Fibroblast of lung (primary cell): Measurements from ENCODE around the gene USP20. TPM values are rescaled to one million over a fixed set of nuclear protein-coding genes. Genes with fewer than 3 reads are reported as not detected.

ENCODE experiments used
- DNase-seq, 2 donors: peaks; one replicate each; pipeline versions ENCODE4 v3.0.0 to v3.0.0-alpha.2; 2010; ENCODE audit warnings: low read depth in 2 of 2
- H2AFZ ChIP-seq: 2 replicates; pipeline ENCODE4 v1.5.1; 2012; ENCODE audit warnings: low read length, control low read depth, inconsistent platforms
- H3K27ac ChIP-seq: 2 replicates; pipeline ENCODE4 v1.5.1; 2011; ENCODE audit warnings: low read length, control low read depth; ENCODE audit not compliant: insufficient read depth
- H3K27me3 ChIP-seq: 2 replicates; pipeline ENCODE4 v1.5.1; 2011; ENCODE audit warnings: mild to moderate bottlenecking, low read length; ENCODE audit not compliant: control insufficient read depth, insufficient read depth
- H3K36me3 ChIP-seq: 2 replicates; pipeline ENCODE4 v1.5.1; 2011; ENCODE audit warnings: low read length; ENCODE audit not compliant: control insufficient read depth, insufficient read depth
- H3K4me1 ChIP-seq: 2 replicates; pipeline ENCODE4 v1.5.1; 2011; ENCODE audit warnings: low read length; ENCODE audit not compliant: control insufficient read depth, insufficient read depth; ENCODE audit errors: extremely low read depth
- H3K4me2 ChIP-seq: 2 replicates; pipeline ENCODE4 v1.5.1; 2011; ENCODE audit warnings: low read length, control low read depth; ENCODE audit not compliant: insufficient read depth; ENCODE audit errors: extremely low read depth
- H3K4me3 ChIP-seq, 4 experiments: fragments of 200-600 bp in 1 of 4; sonication (generic) in 1 of 4; replicated peaks in 1 of 4; 2 replicates each; pipeline ENCODE4 v1.5.1; 2011 to 2016; ENCODE audit warnings: low read length in 4 of 4, low read depth in 3 of 4, mild to moderate bottlenecking in 3 of 4, control low read depth in 2 of 4, inconsistent platforms in 1 of 4, mixed read lengths in 1 of 4; ENCODE audit not compliant: insufficient read depth in 1 of 4; ENCODE audit errors: control extremely low read depth in 1 of 4
- H3K79me2 ChIP-seq: 2 replicates; pipeline ENCODE4 v1.5.1; 2012; ENCODE audit warnings: mild to moderate bottlenecking, low read length, inconsistent platforms; ENCODE audit not compliant: control insufficient read depth, insufficient read depth
- H3K9ac ChIP-seq: 2 replicates; pipeline ENCODE4 v1.5.1; 2011; ENCODE audit warnings: mild to moderate bottlenecking, low read length, control low read depth; ENCODE audit not compliant: insufficient read depth
- H3K9me3 ChIP-seq: 2 replicates; pipeline ENCODE4 v1.5.1; 2012; ENCODE audit warnings: low read depth, low read length; ENCODE audit not compliant: control insufficient read depth, insufficient read depth
- H4K20me1 ChIP-seq: 2 replicates; pipeline ENCODE4 v1.5.1; 2011; ENCODE audit warnings: low read length; ENCODE audit not compliant: control insufficient read depth, insufficient read depth; ENCODE audit errors: extremely low read depth
- EZH2 ChIP-seq: IDR thresholded peaks from 2 replicates; pipeline ENCODE4 v1.5.1; 2012; ENCODE audit warnings: low read length, control low read depth, mild to moderate bottlenecking; ENCODE audit errors: missing control alignments
- polyA minus RNA-seq: library from RNA; depleted of rRNA, polyadenylated mRNA; stranded (reverse); fragments of >200 nt; gene quantifications from 2 replicates; pipeline ENCODE4 v1.2.3, GENCODE V29; 2011; ENCODE audit warnings: low replicate concordance
- polyA plus RNA-seq, 2 donors: library from polyadenylated mRNA; depleted of rRNA in 1 of 2; stranded (reverse) in 1 of 2; unstranded in 1 of 2; fragments of >200 nt; gene quantifications; 2 replicates each; pipeline ENCODE4 v1.2.1, GENCODE V29; 2011 to 2012; ENCODE audit warnings: missing spikeins in 1 of 2
- total RNA-seq: library from RNA; depleted of rRNA; stranded (reverse); fragments of >200 nt; gene quantifications from 2 replicates; pipeline ENCODE4 v1.2.1, GENCODE V29; 2014
- TF ChIP-seq, protein P1 (sequence below), 2 donors: IDR thresholded peaks in 1 of 2; conservative IDR thresholded peaks in 1 of 2; 1 replicate in 1 of 2; 2 replicates in 1 of 2; pipeline ENCODE4 v1.5.1; 2011 to 2012; ENCODE audit warnings: low read length in 2 of 2, control low read depth in 1 of 2, inconsistent platforms in 1 of 2, low read depth in 1 of 2, mild to moderate bottlenecking in 1 of 2

Gene USP20
- total RNA-seq (7.4 and 12.9 TPM in 2 replicates), polyA plus RNA-seq (6.7 and 6.8 TPM in 2 replicates), polyA minus RNA-seq (17.6 and 22.8 TPM in 2 replicates)
- 8.8 and 10.5 TPM in 2 replicates for polyA plus RNA-seq (2012)

DNA sequence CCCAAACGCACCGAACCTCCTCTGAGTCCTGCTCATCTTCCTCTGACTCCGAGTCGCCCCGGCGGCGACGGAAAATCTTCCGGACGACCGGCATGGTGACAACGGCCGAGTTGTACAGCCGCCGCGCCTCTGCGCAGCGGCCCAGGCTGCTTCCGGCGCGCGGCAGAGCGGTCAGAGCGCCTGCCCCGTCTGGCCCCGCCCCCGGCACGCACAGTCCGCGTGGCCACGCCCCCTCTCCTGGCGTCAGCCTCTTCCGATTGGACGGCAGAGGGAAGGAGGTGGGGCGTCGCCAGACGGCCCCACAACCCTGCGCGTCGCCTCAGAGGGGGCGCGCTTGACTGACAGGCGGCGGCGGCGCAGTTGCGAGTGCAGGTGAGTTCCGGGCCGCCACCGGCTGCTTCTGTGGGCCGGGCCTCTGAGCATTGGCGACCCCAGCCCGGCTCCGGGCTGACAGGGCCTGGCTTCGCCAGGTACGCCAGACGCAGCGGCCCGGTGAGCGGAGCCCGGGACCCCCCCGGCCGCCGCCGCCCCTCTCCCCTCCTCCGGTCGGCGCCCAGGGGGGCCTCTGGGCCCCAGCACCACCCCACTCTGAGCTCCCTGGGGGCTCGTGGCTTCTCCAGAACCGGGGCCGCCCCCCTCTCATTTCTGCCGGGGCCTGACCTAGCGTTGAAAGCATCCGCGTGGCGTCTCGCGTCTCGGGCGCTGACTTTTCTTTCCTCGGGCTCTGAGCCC lies at the start of gene USP20, which contains the start of gene C9orf78:
USP20 (plus strand) TSS at position 331 of the 732 bp plus-strand sequence. CDS start 17,098 bp downstream, outside the sequence.
C9orf78 (minus strand) TSS at position 148 of the 732 bp plus-strand sequence; CDS start at position 94, 54 bp downstream.
- Histone ChIP-seq H3K9me3 (no peaks in the 10 kb centered on the region), H3K9ac (peak within 1 kb of the TSS; percentile 78), H3K27ac (peak within 1 kb of the TSS; percentile 74), H3K36me3 (peaks cover 3% of the 10 kb centered on the region), H2AFZ (peak within 1 kb of the TSS; percentile 95), H3K4me2 (peak within 1 kb of the TSS; percentile 98), H3K4me3 (peak within 1 kb of the TSS; percentile 64 to 98 (median 87)), H3K4me1 (peaks cover 14% of the 10 kb centered on the region), H3K27me3 (no peaks in the 10 kb centered on the region), H4K20me1 (no peaks in the 10 kb centered on the region), H3K79me2 (peaks cover 15% of the 10 kb centered on the region)
- TF ChIP-seq, protein P1, sequence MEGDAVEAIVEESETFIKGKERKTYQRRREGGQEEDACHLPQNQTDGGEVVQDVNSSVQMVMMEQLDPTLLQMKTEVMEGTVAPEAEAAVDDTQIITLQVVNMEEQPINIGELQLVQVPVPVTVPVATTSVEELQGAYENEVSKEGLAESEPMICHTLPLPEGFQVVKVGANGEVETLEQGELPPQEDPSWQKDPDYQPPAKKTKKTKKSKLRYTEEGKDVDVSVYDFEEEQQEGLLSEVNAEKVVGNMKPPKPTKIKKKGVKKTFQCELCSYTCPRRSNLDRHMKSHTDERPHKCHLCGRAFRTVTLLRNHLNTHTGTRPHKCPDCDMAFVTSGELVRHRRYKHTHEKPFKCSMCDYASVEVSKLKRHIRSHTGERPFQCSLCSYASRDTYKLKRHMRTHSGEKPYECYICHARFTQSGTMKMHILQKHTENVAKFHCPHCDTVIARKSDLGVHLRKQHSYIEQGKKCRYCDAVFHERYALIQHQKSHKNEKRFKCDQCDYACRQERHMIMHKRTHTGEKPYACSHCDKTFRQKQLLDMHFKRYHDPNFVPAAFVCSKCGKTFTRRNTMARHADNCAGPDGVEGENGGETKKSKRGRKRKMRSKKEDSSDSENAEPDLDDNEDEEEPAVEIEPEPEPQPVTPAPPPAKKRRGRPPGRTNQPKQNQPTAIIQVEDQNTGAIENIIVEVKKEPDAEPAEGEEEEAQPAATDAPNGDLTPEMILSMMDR (conservative IDR thresholded peaks at IDR 0.05 in 1 of 2, IDR thresholded peaks at IDR 0.05 in 1 of 2; ENCODE audit: low read depth in 1 of 2, low read length in 2 of 2), result no peak
- no peak for TF ChIP-seq EZH2
- DNase-seq, result peak; percentile 88 to 92

DNA sequence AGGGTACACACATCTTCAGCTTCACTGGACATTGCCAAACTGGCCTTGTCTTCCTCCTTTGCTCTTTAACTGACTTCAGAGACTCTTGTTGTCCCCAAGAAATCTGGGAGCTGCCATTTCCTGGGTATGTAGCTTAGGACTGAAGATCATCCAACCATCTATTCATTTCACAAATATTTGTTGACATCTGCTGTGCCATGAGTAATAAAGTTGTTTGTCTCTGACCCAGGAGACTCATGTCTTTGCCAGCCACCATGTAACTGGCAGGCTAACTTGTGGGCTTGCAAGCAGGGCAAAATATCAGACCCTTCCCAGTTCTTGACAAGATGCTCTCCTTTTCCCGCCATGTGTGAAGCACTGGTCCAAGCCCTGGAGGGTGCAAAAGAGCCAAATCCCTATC lies 49.4 kb upstream of the USP20 start:
- Histone ChIP-seq H4K20me1 (no peaks in the 10 kb centered on the region), H3K9ac (no peak overlapping the region), H3K27me3 (peaks cover 2% of the 10 kb centered on the region), H3K4me3 (no peak overlapping the region), H3K4me1 (no peaks in the 10 kb centered on the region), H3K9me3 (no peaks in the 10 kb centered on the region), H3K79me2 (no peaks in the 10 kb centered on the region), H2AFZ (no peak overlapping the region), H3K27ac (no peak overlapping the region), H3K36me3 (no peaks in the 10 kb centered on the region), H3K4me2 (no peak overlapping the region)
- DNase-seq, result no peak
- TF ChIP-seq, protein P1 (conservative IDR thresholded peaks at IDR 0.05 in 1 of 2, IDR thresholded peaks at IDR 0.05 in 1 of 2; ENCODE audit: low read depth in 1 of 2, low read length in 2 of 2), result no peak
- TF ChIP-seq EZH2, result no peak

DNA sequence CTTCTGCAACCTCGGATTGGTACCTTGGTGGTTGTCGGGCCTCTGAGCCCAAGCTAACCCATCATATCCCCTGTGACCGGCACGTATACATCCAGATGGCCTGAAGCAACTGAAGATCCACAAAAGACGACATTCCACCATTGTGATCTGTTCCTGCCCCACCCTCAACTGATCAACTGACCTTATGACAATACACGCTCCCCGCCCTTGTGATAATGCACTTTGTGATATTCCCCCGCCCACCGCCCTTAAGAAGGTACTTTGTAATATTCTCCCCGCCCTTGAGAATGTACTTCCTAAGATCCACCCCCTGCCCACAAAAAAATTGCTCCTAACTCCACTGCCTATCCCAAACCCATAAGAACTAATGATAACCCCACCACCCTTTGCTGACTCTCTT lies 48.8 kb upstream of the USP20 start:
- Histone ChIP-seq H3K36me3 (no peaks in the 10 kb centered on the region), H3K4me1 (no peaks in the 10 kb centered on the region), H3K27me3 (peaks cover 2% of the 10 kb centered on the region), H3K79me2 (no peaks in the 10 kb centered on the region), H2AFZ (no peak overlapping the region), H4K20me1 (no peaks in the 10 kb centered on the region), H3K9ac (no peak overlapping the region), H3K4me2 (no peak overlapping the region), H3K9me3 (no peaks in the 10 kb centered on the region), H3K4me3 (no peak overlapping the region), H3K27ac (no peak overlapping the region)
- DNase-seq, result no peak
- no peak for TF ChIP-seq EZH2
- TF ChIP-seq, protein P1 (conservative IDR thresholded peaks at IDR 0.05 in 1 of 2, IDR thresholded peaks at IDR 0.05 in 1 of 2; ENCODE audit: low read depth in 1 of 2, low read length in 2 of 2), result no peak
